K562 (cell line): ENCODE results near the gene LPCAT1.

Experiments used
- CTCF ChIP-seq, 3 experiments: IDR thresholded peaks in 2 of 3; conservative IDR thresholded peaks in 1 of 3; 2 replicates each; pipeline ENCODE4 v1.5.1; 2011 to 2012; ENCODE audit warnings: low read length in 3 of 3, mild to moderate bottlenecking in 3 of 3, control low read depth in 2 of 3, improper control_type of control experiment in 1 of 3, inconsistent platforms in 1 of 3, low read depth in 1 of 3, mixed read lengths in 1 of 3, moderate library complexity in 1 of 3; ENCODE audit not compliant: insufficient read depth in 2 of 3
- DIDO1 ChIP-seq: fragments of 450-650 bp; IDR thresholded peaks from 2 replicates; pipeline ENCODE4 v1.6.1; 2016; ENCODE audit warnings: low read depth, missing biosample characterization, missing genetic modification characterization
- E2F1 ChIP-seq: sonication (generic); formaldehyde crosslinking; IDR thresholded peaks from 2 replicates; pipeline ENCODE4 v1.8.1; 2023; ENCODE audit warnings: mild to moderate bottlenecking, missing genetic modification reagents, moderate library complexity
- TARDBP ChIP-seq: fragments of 450-650 bp; IDR thresholded peaks from 2 replicates; pipeline ENCODE4 v1.6.1; 2016
- TBL1XR1 ChIP-seq, 2 experiments: IDR thresholded peaks; 2 replicates each; pipeline ENCODE4 v1.6.1; 2012; ENCODE audit warnings: improper control_type of control experiment in 2 of 2, low read length in 2 of 2, mild to moderate bottlenecking in 1 of 2
- TCF7 ChIP-seq: sonication (generic); IDR thresholded peaks from 2 replicates; pipeline ENCODE4 v1.6.1; 2016; ENCODE audit warnings: antibody characterized with exemption, borderline replicate concordance
- ZBTB26 ChIP-seq: fragments of 450-650 bp; formaldehyde crosslinking; IDR thresholded peaks from 2 replicates; pipeline ENCODE4 v1.4.0; 2022; ENCODE audit warnings: missing genetic modification characterization

GRCh38 chr5:1526681-1527131 lies 2.9 kb upstream of the LPCAT1 start:
- TF ChIP-seq E2F1 (CRISPR knock-in tag), result no peak
- TF ChIP-seq TCF7, result no peak
- TF ChIP-seq TARDBP, result no peak
- no peak for TF ChIP-seq TBL1XR1 (IDR thresholded peaks at IDR 0.05; ENCODE audit: low read length in 2 of 2)
- no peak for TF ChIP-seq ZBTB26 (CRISPR knock-in tag)
- TF ChIP-seq DIDO1, result no peak
- TF ChIP-seq CTCF (IDR thresholded peaks at IDR 0.05 in 2 of 3, conservative IDR thresholded peaks at IDR 0.05 in 1 of 3; ENCODE audit: insufficient read depth in 2 of 3, low read depth in 1 of 3, low read length in 3 of 3), result no peak
